Lower lobe of right lung (tissue), 2 donors: ENCODE results near the gene MAPK1. TPM values are rescaled to one million over a fixed set of nuclear protein-coding genes. Genes with fewer than 3 reads are reported as not detected.
A peak's percentile ranks its signal among the peaks of the same experiment; 100 is the strongest.
"Not testable (repeated sequence)": the region's sequence is repeated elsewhere in the genome, so short reads cannot be mapped to it uniquely, and the experiment has no call there.

ENCODE experiments used
- ATAC-seq, 2 donors: fragments of 200-7000 bp; cut with Tn5 transposase; one replicate each; pipeline ENCODE4 v1.9.1; 2020 to 2022; ENCODE audit warnings: mild to moderate bottlenecking in 2 of 2, moderate library complexity in 2 of 2
- DNase-seq: peaks from one replicate; pipeline ENCODE4 v3.0.0-alpha.2; 2020
- H3K27ac ChIP-seq: fragments of 200-600 bp; one replicate; pipeline ENCODE4 v1.8.0; 2022
- H3K27me3 ChIP-seq: fragments of 200-600 bp; one replicate; pipeline ENCODE4 v1.8.0; 2022; ENCODE audit warnings: low read depth
- H3K36me3 ChIP-seq: fragments of 200-600 bp; one replicate; pipeline ENCODE4 v1.8.0; 2022; ENCODE audit warnings: mild to moderate bottlenecking
- H3K4me1 ChIP-seq: fragments of 200-600 bp; one replicate; pipeline ENCODE4 v1.8.0; 2022
- H3K4me3 ChIP-seq: fragments of 200-600 bp; one replicate; pipeline ENCODE4 v1.8.0; 2022; ENCODE audit warnings: mild to moderate bottlenecking
- H3K9me3 ChIP-seq: fragments of 200-600 bp; one replicate; pipeline ENCODE4 v1.8.0; 2022
- CTCF ChIP-seq: fragments of 200-600 bp; IDR thresholded peaks from one replicate; pipeline ENCODE4 v1.8.0; 2022; ENCODE audit warnings: antibody characterized with exemption, mild to moderate bottlenecking
- intact Hi-C: fragments of 100-400 bp; cut with DNase I; formaldehyde crosslinking; loops from one replicate; pipeline ENCODE4 v1.11.0; 2022
- long read RNA-seq: library from polyadenylated mRNA; unstranded; transcript quantifications from one replicate; pipeline ENCODE4 v2.0.0, GENCODE V29; 2021
- total RNA-seq: library from RNA; stranded (reverse); fragmentation: NEBNext Ultra II Directional; extraction: Animal tissue kit (Norgen Biotek cat#: 25700); gene quantifications from one replicate; pipeline ENCODE4 v1.2.1, GENCODE V29; 2021
- donor health status: DM: no; HTN: yes; CAD: no; lungs with severe emphysema.

Gene MAPK1
- 146 TPM for total RNA-seq
- long read RNA-seq, full-length matches to known transcripts, result 84 of 194 reads
- long read RNA-seq, partial matches to known transcripts, result 9 of 194 reads
- long read RNA-seq, other reads (novel, unspliced or antisense), result 101 of 194 reads

- Histone ChIP-seq H3K36me3 (no peaks in the 10 kb centered on the region), H3K4me1 (peaks cover 35% of the 10 kb centered on the region), H3K27me3 (no peaks in the 10 kb centered on the region), H3K9me3 (no peaks in the 10 kb centered on the region), H3K4me3 (peak within 1 kb of the TSS; percentile 75), H3K27ac (peak within 1 kb of the TSS; percentile 93)
- DNase-seq (peak; percentile 94), ATAC-seq (peak; percentile 99)
- TF ChIP-seq CTCF, result peak; percentile 58
- intact Hi-C loops, result no loop called here
Observed at GRCh38 chr22:21867528-21868266, at the start of gene MAPK1. Gene MAPK1, minus strand, starts transcription at chr22:21867645. Its CDS starts 205 bp downstream, at chr22:21867440.

- no peaks in the 10 kb centered on the region for H3K27me3 ChIP-seq
- intact Hi-C loops, result no loop called here
- peaks cover 19% of the 10 kb centered on the region for H3K36me3 ChIP-seq
- no peaks in the 10 kb centered on the region for H3K4me1 ChIP-seq
- H3K9me3 ChIP-seq, result no peaks in the 10 kb centered on the region
- no peak for ATAC-seq
- DNase-seq, result no peak
- H3K4me3 ChIP-seq, result no peak overlapping the region
- no peak for TF ChIP-seq CTCF
- no peak overlapping the region for H3K27ac ChIP-seq
Observed at GRCh38 chr22:21916309-21916918, 49.0 kb upstream of the MAPK1 start.

GRCh38 chr22:21915624-21916308, 48.3 kb upstream of the MAPK1 start:
- intact Hi-C loops, result no loop called here
- Histone ChIP-seq H3K36me3 (peaks cover 12% of the 10 kb centered on the region), H3K27ac (no peak overlapping the region), H3K4me3 (no peak overlapping the region), H3K27me3 (no peaks in the 10 kb centered on the region), H3K9me3 (no peaks in the 10 kb centered on the region), H3K4me1 (no peaks in the 10 kb centered on the region)
- no peak for TF ChIP-seq CTCF
- no peak for DNase-seq
- ATAC-seq, result no peak

GRCh38 chr22:21914033-21914642, 46.7 kb upstream of the MAPK1 start:
- H3K27me3 ChIP-seq, intact Hi-C loops, H3K27ac ChIP-seq, H3K9me3 ChIP-seq, H3K4me1 ChIP-seq, ATAC-seq, H3K36me3 ChIP-seq, H3K4me3 ChIP-seq: not testable (repeated sequence)
- peak; percentile 6 for DNase-seq

- DNase-seq, ATAC-seq, H3K9me3 ChIP-seq, H3K27ac ChIP-seq, H3K4me1 ChIP-seq, H3K4me3 ChIP-seq, H3K36me3 ChIP-seq, H3K27me3 ChIP-seq, intact Hi-C loops: not testable (repeated sequence)
Observed at GRCh38 chr22:21910367-21910766, 42.9 kb upstream of the MAPK1 start.

- TF ChIP-seq CTCF, result no peak
- H3K4me1 ChIP-seq, result no peaks in the 10 kb centered on the region
- H3K27ac ChIP-seq, result no peak overlapping the region
- no peaks in the 10 kb centered on the region for H3K27me3 ChIP-seq
- H3K36me3 ChIP-seq, result no peaks in the 10 kb centered on the region
- H3K9me3 ChIP-seq, result no peaks in the 10 kb centered on the region
- DNase-seq, result no peak
- no peak for ATAC-seq
- intact Hi-C loops, result no loop called here
- no peak overlapping the region for H3K4me3 ChIP-seq
Observed at GRCh38 chr22:21909871-21910270, 42.4 kb upstream of the MAPK1 start.
